K562 (cell line): ENCODE data around the gene AK5. TPM values are rescaled to one million over a fixed set of nuclear protein-coding genes. Genes with fewer than 3 reads are reported as not detected.

Experiments
- ATAC-seq: fragments of 200-7000 bp; cut with Tn5 transposase; 3 replicates; pipeline ENCODE4 v1.9.1; 2020; ENCODE audit warnings: moderate library complexity
- BruUV-seq: library from RNA; stranded (reverse); fragments of 400-500 nt; replicated peaks from 2 replicates; lab custom pipeline; 2021; lab: Mats Ljungman, UMichigan
- CTCF ChIA-PET: fragments of 300-600 bp; formaldehyde crosslinking; extraction: SDS; loops from one replicate; lab custom pipeline; 2021; ENCODE audit warnings: low intra/inter-chr PET ratio; lab: Yijun Ruan, JAX
- POLR2A ChIA-PET: fragments of 300-600, 350-650 bp; sonication (Branson Sonifier 250); formaldehyde crosslinking; extraction: SDS; loops from one replicate; lab custom pipeline; 2021; ENCODE audit warnings: antibody characterized with exemption, inconsistent platforms; lab: Yijun Ruan, JAX
- DNase-seq, 4 experiments: peaks; one replicate each; pipeline versions ENCODE4 v3.0.0 to v3.0.0-alpha.2; 2011 to 2018; ENCODE audit warnings: low spot score in 3 of 4, mixed read lengths in 3 of 4; ENCODE audit errors: extremely low read depth in 1 of 4
- FAIRE-seq: peaks from 2 replicates; lab custom pipeline; 2011; peaks lifted over from hg19 to GRCh38; lab: Jason Lieb, UNC
- H2AFZ ChIP-seq: 2 replicates; pipeline ENCODE4 v1.6.0; 2011; ENCODE audit warnings: low read depth, low read length, control low read depth, inconsistent platforms
- H3K27ac ChIP-seq: fragments of 200-600 bp; 3 replicates; pipeline ENCODE4 v1.8.0; 2011; ENCODE audit warnings: low read depth, mild to moderate bottlenecking, control low read depth, inconsistent platforms, low read length, moderate library complexity, mixed read lengths; ENCODE audit errors: extremely low read depth
- H3K27me3 ChIP-seq, 2 experiments: fragments of 300-600 bp in 1 of 2; 2 replicates in 1 of 2; 3 replicates in 1 of 2; pipeline versions ENCODE4 v1.6.0 to v1.8.0; 2011; ENCODE audit warnings: inconsistent platforms in 2 of 2, low read length in 2 of 2, mild to moderate bottlenecking in 1 of 2, mixed read lengths in 1 of 2, moderate library complexity in 1 of 2; ENCODE audit not compliant: control insufficient read depth in 2 of 2, insufficient read depth in 2 of 2
- H3K36me3 ChIP-seq: fragments of 300-600 bp; 3 replicates; pipeline ENCODE4 v1.8.0; 2011; ENCODE audit warnings: mild to moderate bottlenecking, low read length, inconsistent platforms; ENCODE audit not compliant: control insufficient read depth, insufficient read depth
- H3K4me1 ChIP-seq, 2 experiments: fragments of 200-600 bp in 1 of 2; replicated peaks in 1 of 2; 2 replicates in 1 of 2; 3 replicates in 1 of 2; pipeline versions ENCODE4 v1.5.1 to v1.8.0; 2011; ENCODE audit warnings: inconsistent platforms in 2 of 2, low read length in 2 of 2, mild to moderate bottlenecking in 1 of 2, mixed read lengths in 1 of 2, moderate library complexity in 1 of 2; ENCODE audit not compliant: control insufficient read depth in 2 of 2, insufficient read depth in 2 of 2
- H3K4me2 ChIP-seq: 2 replicates; pipeline ENCODE4 v1.6.1; 2011; ENCODE audit warnings: low read length, control low read depth, inconsistent platforms, mixed read lengths; ENCODE audit not compliant: insufficient read depth
- H3K4me3 ChIP-seq: fragments of 200-600 bp; sonication (generic), shearing (Covaris generic); 2 replicates; pipeline ENCODE4 v1.5.1; 2016; ENCODE audit warnings: control low read depth, inconsistent platforms
- H3K79me2 ChIP-seq: fragments of 200-600 bp; 3 replicates; pipeline ENCODE4 v1.8.0; 2011; ENCODE audit warnings: low read length, inconsistent platforms; ENCODE audit not compliant: control insufficient read depth, insufficient read depth
- H3K9ac ChIP-seq, 2 experiments: 2 replicates each; pipeline versions ENCODE4 v1.6.0 to v1.6.1; 2011; ENCODE audit warnings: low read depth in 2 of 2, low read length in 2 of 2, control low read depth in 1 of 2, inconsistent platforms in 1 of 2, mild to moderate bottlenecking in 1 of 2, mixed read lengths in 1 of 2; ENCODE audit not compliant: insufficient read depth in 1 of 2
- H3K9me1 ChIP-seq: one replicate; pipeline ENCODE4 v1.6.0; 2011; ENCODE audit warnings: inconsistent platforms, mild to moderate bottlenecking, low read length, moderate library complexity; ENCODE audit not compliant: control insufficient read depth, insufficient read depth
- H3K9me3 ChIP-seq: replicated peaks from 2 replicates; pipeline ENCODE4 v1.5.1; 2011; ENCODE audit warnings: low read depth, low read length, inconsistent platforms; ENCODE audit not compliant: control insufficient read depth, insufficient read depth
- H4K20me1 ChIP-seq: replicated peaks from 2 replicates; pipeline ENCODE4 v1.6.1; 2011; ENCODE audit warnings: low read length, inconsistent platforms, mixed read lengths; ENCODE audit not compliant: control insufficient read depth, insufficient read depth
- ARID2 ChIP-seq: fragments of 450-650 bp; IDR thresholded peaks from 2 replicates; pipeline ENCODE4 v1.6.1; 2017; ENCODE audit warnings: antibody characterized with exemption, mild to moderate bottlenecking
- FOSL1 ChIP-seq: fragments of 200-800 bp; sonication (Bioruptor generic); conservative IDR thresholded peaks from 2 replicates; pipeline ENCODE4 v1.6.1; 2016; ENCODE audit warnings: missing genetic modification characterization, missing compliant biosample characterization
- MAFG ChIP-seq: fragments of 450-650 bp; conservative IDR thresholded peaks from 2 replicates; pipeline ENCODE4 v1.6.1; 2016; ENCODE audit warnings: missing genetic modification characterization, missing compliant biosample characterization
- MTA1 ChIP-seq: fragments of 450-650 bp; IDR thresholded peaks from 2 replicates; pipeline ENCODE4 v1.6.1; 2017; ENCODE audit warnings: borderline replicate concordance
- NFE2 ChIP-seq: IDR thresholded peaks from 2 replicates; pipeline ENCODE4 v1.6.1; 2014; ENCODE audit warnings: antibody characterized with exemption, low read depth
- PHB ChIP-seq: fragments of 250-450 bp; sonication (Bioruptor Pico); IDR thresholded peaks from 2 replicates; pipeline ENCODE4 v1.5.0; 2021
- RBBP5 ChIP-seq: fragments of 200-600 bp; sonication (generic); IDR thresholded peaks from 2 replicates; pipeline ENCODE4 v1.6.1; 2012; ENCODE audit warnings: borderline replicate concordance, mild to moderate bottlenecking, low read length, control low read depth, inconsistent platforms; ENCODE audit not compliant: insufficient read depth, poor library complexity, severe bottlenecking
- RBM15 ChIP-seq: fragments of 200-400 bp; formaldehyde crosslinking; IDR thresholded peaks from 2 replicates; pipeline ENCODE4 v1.6.1; 2018; ENCODE audit warnings: mild to moderate bottlenecking, low read length, moderate library complexity; ENCODE audit not compliant: insufficient read depth
- SRSF3 ChIP-seq: fragments of 200-400 bp; formaldehyde crosslinking; IDR thresholded peaks from 2 replicates; pipeline ENCODE4 v1.6.1; 2016; ENCODE audit warnings: mild to moderate bottlenecking, low read length, moderate library complexity; ENCODE audit not compliant: insufficient read depth
- WGBS: fragments of 100-300 bp; shearing (Covaris generic); methylation state at CpG from one replicate; pipeline ENCODE4 v1.1.6; 2016; ENCODE audit warnings: low coverage, mixed read lengths; ENCODE audit not compliant: insufficient coverage; ENCODE audit errors: missing lambda C conversion rate; 5-methylcytosine and 5-hydroxymethylcytosine counted together
- in situ Hi-C: fragments of 300-500 bp; cut with MboI; formaldehyde crosslinking; loops from 4 replicates; pipeline ENCODE4 v1.15.0; 2018; ENCODE audit warnings: inconsistent platforms, mixed read lengths
- intact Hi-C: fragments of 100-400 bp; cut with micrococcal nuclease; formaldehyde crosslinking; loops from 2 replicates; pipeline ENCODE4 v1.14.2; 2022
- polyA plus RNA-seq, 8 experiments: library from polyadenylated mRNA; depleted of rRNA in 4 of 8; stranded (reverse) in 5 of 8; unstranded in 3 of 8; fragments of >200 nt; fragmentation: Nextera tagmentation in 2 of 8; fragmentation: Illumina TruSeq in 1 of 8; extraction: Ambion mirVana in 2 of 8; extraction: Trizol in 1 of 8; gene quantifications; 2 replicates each; pipeline versions ENCODE4 v1.2.1 to v1.2.3, GENCODE V29; 2011 to 2014; ENCODE audit warnings: inconsistent platforms in 1 of 8, missing spikeins in 1 of 8
- total RNA-seq, 7 experiments: library from RNA; depleted of rRNA in 6 of 7; stranded (reverse); fragments of >200 nt in 6 of 7; fragmentation: Illumina TruSeq in 2 of 7; extraction: Trizol in 2 of 7; gene quantifications; 2 replicates each; pipeline versions ENCODE4 v1.2.1 to v1.2.3, GENCODE V29; 2011 to 2021; ENCODE audit warnings: low replicate concordance in 1 of 7
- TF ChIP-seq, protein P1 (sequence below): IDR thresholded peaks from 3 replicates; pipeline ENCODE4 v1.6.1; 2011; ENCODE audit warnings: borderline replicate concordance, mild to moderate bottlenecking, moderate library complexity; ENCODE audit not compliant: insufficient read length; ENCODE audit errors: extremely low read depth
- TF ChIP-seq, protein P2 (sequence below): IDR thresholded peaks from 2 replicates; pipeline ENCODE4 v1.6.1; 2016; ENCODE audit warnings: missing genetic modification characterization, missing compliant biosample characterization
- TF ChIP-seq, protein P3 (sequence below), 3 experiments: fragments of 200-800 bp in 1 of 3; sonication (Bioruptor generic) in 1 of 3; sonication (generic) in 1 of 3; formaldehyde crosslinking in 1 of 3; IDR thresholded peaks; 2 replicates each; pipeline versions ENCODE4 v1.6.1 to v1.8.0; 2016 to 2022; ENCODE audit warnings: mild to moderate bottlenecking in 2 of 3, missing compliant biosample characterization in 2 of 3, missing genetic modification characterization in 2 of 3, missing genetic modification reagents in 1 of 3

Gene AK5
- total and polyA plus RNA-seq, 9 of the 15 experiments (the other 6 are each of a cell fraction or from before 2014, with no cell fraction given), result 0.06 TPM; not detected in 8

DNA sequence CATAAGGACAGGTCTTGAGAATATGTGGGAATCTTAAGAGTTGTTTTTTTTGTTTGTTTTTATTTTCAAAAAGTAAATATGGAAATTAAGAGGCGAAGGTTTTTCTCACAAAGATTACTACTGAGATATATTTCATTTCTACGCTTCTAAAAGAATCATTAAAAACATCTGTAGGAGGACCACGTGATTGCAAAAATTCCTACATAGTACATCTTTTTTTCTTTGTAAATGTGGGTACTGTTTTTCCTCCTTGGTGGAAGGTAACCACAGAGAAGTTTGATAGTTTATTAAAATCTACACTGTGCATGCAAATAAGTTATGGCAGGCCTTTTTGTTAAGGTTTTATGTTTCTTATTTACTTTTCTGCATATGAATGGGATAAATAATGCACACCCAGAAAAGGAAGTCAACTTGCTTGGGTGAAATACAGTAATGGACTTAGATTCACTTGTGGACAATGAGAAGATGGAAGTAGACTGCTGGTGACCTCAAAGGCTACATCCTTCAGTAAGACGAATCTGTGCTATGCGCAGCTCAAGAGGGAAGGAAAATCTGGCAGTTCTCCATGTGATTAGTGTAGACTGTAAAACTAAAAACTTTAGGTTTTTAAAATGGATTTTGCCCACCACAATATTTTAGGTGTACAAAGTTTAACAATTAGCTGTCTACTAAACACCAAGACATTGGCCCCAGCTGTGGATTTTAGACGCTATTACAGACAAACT is 2.0 kb downstream of the AK5 start:
- H3K36me3 ChIP-seq, result no peaks in the 10 kb centered on the region
- no peaks in the 10 kb centered on the region for H3K9me1 ChIP-seq
- TF ChIP-seq MTA1 (no peak), MAFG (tag) (no peak), SRSF3 (no peak), NFE2 (no peak), PHB (CRISPR knock-in tag) (no peak), ARID2 (no peak), RBBP5 (no peak), RBM15 (no peak), FOSL1 (tag) (no peak)
- TF ChIP-seq, protein P1, sequence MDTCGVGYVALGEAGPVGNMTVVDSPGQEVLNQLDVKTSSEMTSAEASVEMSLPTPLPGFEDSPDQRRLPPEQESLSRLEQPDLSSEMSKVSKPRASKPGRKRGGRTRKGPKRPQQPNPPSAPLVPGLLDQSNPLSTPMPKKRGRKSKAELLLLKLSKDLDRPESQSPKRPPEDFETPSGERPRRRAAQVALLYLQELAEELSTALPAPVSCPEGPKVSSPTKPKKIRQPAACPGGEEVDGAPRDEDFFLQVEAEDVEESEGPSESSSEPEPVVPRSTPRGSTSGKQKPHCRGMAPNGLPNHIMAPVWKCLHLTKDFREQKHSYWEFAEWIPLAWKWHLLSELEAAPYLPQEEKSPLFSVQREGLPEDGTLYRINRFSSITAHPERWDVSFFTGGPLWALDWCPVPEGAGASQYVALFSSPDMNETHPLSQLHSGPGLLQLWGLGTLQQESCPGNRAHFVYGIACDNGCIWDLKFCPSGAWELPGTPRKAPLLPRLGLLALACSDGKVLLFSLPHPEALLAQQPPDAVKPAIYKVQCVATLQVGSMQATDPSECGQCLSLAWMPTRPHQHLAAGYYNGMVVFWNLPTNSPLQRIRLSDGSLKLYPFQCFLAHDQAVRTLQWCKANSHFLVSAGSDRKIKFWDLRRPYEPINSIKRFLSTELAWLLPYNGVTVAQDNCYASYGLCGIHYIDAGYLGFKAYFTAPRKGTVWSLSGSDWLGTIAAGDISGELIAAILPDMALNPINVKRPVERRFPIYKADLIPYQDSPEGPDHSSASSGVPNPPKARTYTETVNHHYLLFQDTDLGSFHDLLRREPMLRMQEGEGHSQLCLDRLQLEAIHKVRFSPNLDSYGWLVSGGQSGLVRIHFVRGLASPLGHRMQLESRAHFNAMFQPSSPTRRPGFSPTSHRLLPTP, result no peak
- TF ChIP-seq, protein P2, sequence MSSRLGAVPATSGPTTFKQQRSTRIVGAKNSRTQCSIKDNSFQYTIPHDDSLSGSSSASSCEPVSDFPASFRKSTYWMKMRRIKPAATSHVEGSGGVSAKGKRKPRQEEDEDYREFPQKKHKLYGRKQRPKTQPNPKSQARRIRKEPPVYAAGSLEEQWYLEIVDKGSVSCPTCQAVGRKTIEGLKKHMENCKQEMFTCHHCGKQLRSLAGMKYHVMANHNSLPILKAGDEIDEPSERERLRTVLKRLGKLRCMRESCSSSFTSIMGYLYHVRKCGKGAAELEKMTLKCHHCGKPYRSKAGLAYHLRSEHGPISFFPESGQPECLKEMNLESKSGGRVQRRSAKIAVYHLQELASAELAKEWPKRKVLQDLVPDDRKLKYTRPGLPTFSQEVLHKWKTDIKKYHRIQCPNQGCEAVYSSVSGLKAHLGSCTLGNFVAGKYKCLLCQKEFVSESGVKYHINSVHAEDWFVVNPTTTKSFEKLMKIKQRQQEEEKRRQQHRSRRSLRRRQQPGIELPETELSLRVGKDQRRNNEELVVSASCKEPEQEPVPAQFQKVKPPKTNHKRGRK (tag), result no peak
- TF ChIP-seq, protein P3, sequence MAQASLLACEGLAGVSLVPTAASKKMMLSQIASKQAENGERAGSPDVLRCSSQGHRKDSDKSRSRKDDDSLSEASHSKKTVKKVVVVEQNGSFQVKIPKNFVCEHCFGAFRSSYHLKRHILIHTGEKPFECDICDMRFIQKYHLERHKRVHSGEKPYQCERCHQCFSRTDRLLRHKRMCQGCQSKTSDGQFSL (CRISPR knock-in tag; IDR thresholded peaks at IDR 0.05), result no peak
- TF ChIP-seq, protein P3 (tag; IDR thresholded peaks at IDR 0.05), result no peak
- in situ Hi-C loops, result no loop called here
- DNase-seq (no peak), FAIRE-seq (no peak), ATAC-seq (no peak)
- H3K27me3 ChIP-seq, result peaks cover 6 to 22% of the 10 kb centered on the region in 2 experiments
- WGBS, result 9% methylated on average over 6 of the region's 6 CpGs
- H3K9me3 ChIP-seq, result no peaks in the 10 kb centered on the region
- no peak overlapping the region for H3K9ac ChIP-seq
- intact Hi-C loops, result no loop called here
- no peaks in the 10 kb centered on the region for H3K79me2 ChIP-seq
- POLR2A ChIA-PET, result no interaction called here
- H3K4me2 ChIP-seq, result no peak overlapping the region
- H3K4me1 ChIP-seq, result peaks cover 0 to 13% of the 10 kb centered on the region in 2 experiments; a peak in 1 of 5 replicates
- H3K27ac ChIP-seq, result no peak overlapping the region
- no peak overlapping the region for H2AFZ ChIP-seq
- CTCF ChIA-PET, result no interaction called here
- no TSS peak for BruUV-seq
- H3K4me3 ChIP-seq, result no peak overlapping the region
- no peaks in the 10 kb centered on the region for H4K20me1 ChIP-seq
